IPS-18c (cell line): ENCODE data around the gene UGT1A3.
"Not testable (repeated sequence)": the region's sequence is repeated elsewhere in the genome, so short reads cannot be mapped to it uniquely, and the experiment has no call there.

ENCODE experiments used
- H3K4me3 ChIP-seq: 2 replicates; pipeline ENCODE4 v1.7.0; 2013; ENCODE audit warnings: low read depth, mild to moderate bottlenecking, low read length, moderate library complexity; ENCODE audit not compliant: insufficient read depth
- H3K9me3 ChIP-seq: one replicate; pipeline ENCODE4 v1.6.1; 2013; ENCODE audit warnings: mild to moderate bottlenecking, low read length, moderate library complexity; ENCODE audit not compliant: control insufficient read depth, insufficient read depth

The UGT1A3 gene

GRCh38 chr2:233746475-233747282 is 17.8 kb downstream of the UGT1A3 start:
- Histone ChIP-seq H3K9me3 (peaks cover 6% of the 10 kb centered on the region), H3K4me3 (no peak overlapping the region)

GRCh38 chr2:233747283-233747544 is 18.4 kb downstream of the UGT1A3 start:
- H3K9me3 ChIP-seq, result peaks cover 4% of the 10 kb centered on the region
- H3K4me3 ChIP-seq, result no peak overlapping the region

GRCh38 chr2:233750689-233751088 is 21.8 kb downstream of the UGT1A3 start:
- H3K4me3 ChIP-seq, H3K9me3 ChIP-seq: not testable (repeated sequence)

GRCh38 chr2:233751212-233752009 is 22.6 kb downstream of the UGT1A3 start:
- H3K4me3 ChIP-seq, H3K9me3 ChIP-seq: not testable (repeated sequence)

GRCh38 chr2:233754872-233755611 is 26.2 kb downstream of the UGT1A3 start:
- H3K9me3 ChIP-seq, result peaks cover 4% of the 10 kb centered on the region

GRCh38 chr2:233756429-233757081 is 27.7 kb downstream of the UGT1A3 start:
- H3K9me3 ChIP-seq, result no peaks in the 10 kb centered on the region
- H3K4me3 ChIP-seq, result no peak overlapping the region

More at GRCh38 chr2:233754872-233755611, 26.2 kb downstream of the UGT1A3 start:
- H3K4me3 ChIP-seq, result no peak overlapping the region

GRCh38 chr2:233758141-233758540 is 29.3 kb downstream of the UGT1A3 start:
- Histone ChIP-seq H3K9me3 (no peaks in the 10 kb centered on the region), H3K4me3 (no peak overlapping the region)

GRCh38 chr2:233758849-233759248 is 30.0 kb downstream of the UGT1A3 start:
- Histone ChIP-seq H3K9me3 (no peaks in the 10 kb centered on the region), H3K4me3 (no peak overlapping the region)

GRCh38 chr2:233760043-233760442 is 31.2 kb downstream of the UGT1A3 start, which contains the start of gene UGT1A1:
Gene UGT1A1, plus strand, starts transcription at chr2:233760270. Its CDS starts 18 bp downstream, at chr2:233760288.
- Histone ChIP-seq H3K4me3 (no peak within 1 kb of the TSS), H3K9me3 (no peaks in the 10 kb centered on the region)

- Histone ChIP-seq H3K9me3 (no peaks in the 10 kb centered on the region), H3K4me3 (no peak overlapping the region)
These were observed 32.4 kb downstream of the UGT1A3 start for GRCh38 chr2:233761040-233761769.

- Histone ChIP-seq H3K4me3 (no peak overlapping the region), H3K9me3 (no peaks in the 10 kb centered on the region)
These were observed 35.4 kb downstream of the UGT1A3 start for GRCh38 chr2:233764264-233764663.

GRCh38 chr2:233764761-233765160 is 35.9 kb downstream of the UGT1A3 start:
- H3K4me3 ChIP-seq, result no peak overlapping the region
- no peaks in the 10 kb centered on the region for H3K9me3 ChIP-seq

- H3K9me3 ChIP-seq, result no peaks in the 10 kb centered on the region
These were observed 37.6 kb downstream of the UGT1A3 start for GRCh38 chr2:233766416-233766815.

GRCh38 chr2:233768076-233768475 is 39.2 kb downstream of the UGT1A3 start:
- no peaks in the 10 kb centered on the region for H3K9me3 ChIP-seq

More at GRCh38 chr2:233766416-233766815, 37.6 kb downstream of the UGT1A3 start:
- no peak overlapping the region for H3K4me3 ChIP-seq

GRCh38 chr2:233769260-233769659 is 40.4 kb downstream of the UGT1A3 start:
- Histone ChIP-seq H3K4me3 (no peak overlapping the region), H3K9me3 (no peaks in the 10 kb centered on the region)

More at GRCh38 chr2:233768076-233768475, 39.2 kb downstream of the UGT1A3 start:
- H3K4me3 ChIP-seq, result no peak overlapping the region

GRCh38 chr2:233772153-233772552 is 43.3 kb downstream of the UGT1A3 start:
- no peak overlapping the region for H3K4me3 ChIP-seq

GRCh38 chr2:233772583-233772982 is 43.7 kb downstream of the UGT1A3 start:
- Histone ChIP-seq H3K4me3 (no peak overlapping the region), H3K9me3 (no peaks in the 10 kb centered on the region)

More at GRCh38 chr2:233772153-233772552, 43.3 kb downstream of the UGT1A3 start:
- H3K9me3 ChIP-seq, result no peaks in the 10 kb centered on the region
